GM18499 (cell line): Measurements from ENCODE around the gene CYP27A1.

Source experiments
- ATAC-seq: cut with Tn5 transposase; IDR thresholded peaks from one replicate; pipeline ENCODE4 v1.9.1; 2021; ENCODE audit warnings: moderate number of reproducible peaks; ENCODE audit not compliant: insufficient read depth, unreplicated experiment

Gene CYP27A1

GRCh38 chr2:218856167-218856895 is 74.4 kb downstream of the CYP27A1 start:
- ATAC-seq, result no peak

- no peak for ATAC-seq
Measured at GRCh38 chr2:218856896-218857243, 74.9 kb downstream of the CYP27A1 start.

- no peak for ATAC-seq
Measured at GRCh38 chr2:218857371-218858137, 75.6 kb downstream of the CYP27A1 start.

GRCh38 chr2:218858138-218858445 is 76.1 kb downstream of the CYP27A1 start:
- ATAC-seq, result no peak

GRCh38 chr2:218858671-218859555 is 77.0 kb downstream of the CYP27A1 start:
- ATAC-seq, result no peak

GRCh38 chr2:218859556-218859987 is 77.6 kb downstream of the CYP27A1 start, which contains the start of gene WNT6:
WNT6 (plus strand) TSS chr2:218859805; CDS start chr2:218860038, 233 bp downstream.
- no peak for ATAC-seq

GRCh38 chr2:218859988-218860831 is 78.3 kb downstream of the CYP27A1 start:
- no peak for ATAC-seq

- no peak for ATAC-seq
Measured at GRCh38 chr2:218860950-218861381, 79.0 kb downstream of the CYP27A1 start.

GRCh38 chr2:218861645-218862318 is 79.8 kb downstream of the CYP27A1 start:
- ATAC-seq, result no peak

GRCh38 chr2:218863021-218863520 is 81.1 kb downstream of the CYP27A1 start:
- ATAC-seq, result no peak
